HG03354 (cell line): ENCODE results near the gene EPS15.

Source experiments
- ATAC-seq: cut with Tn5 transposase; IDR thresholded peaks from one replicate; pipeline ENCODE4 v1.9.1; 2021; ENCODE audit warnings: mild to moderate bottlenecking; ENCODE audit not compliant: unreplicated experiment, poor library complexity, severe bottlenecking

EPS15 gene

DNA sequence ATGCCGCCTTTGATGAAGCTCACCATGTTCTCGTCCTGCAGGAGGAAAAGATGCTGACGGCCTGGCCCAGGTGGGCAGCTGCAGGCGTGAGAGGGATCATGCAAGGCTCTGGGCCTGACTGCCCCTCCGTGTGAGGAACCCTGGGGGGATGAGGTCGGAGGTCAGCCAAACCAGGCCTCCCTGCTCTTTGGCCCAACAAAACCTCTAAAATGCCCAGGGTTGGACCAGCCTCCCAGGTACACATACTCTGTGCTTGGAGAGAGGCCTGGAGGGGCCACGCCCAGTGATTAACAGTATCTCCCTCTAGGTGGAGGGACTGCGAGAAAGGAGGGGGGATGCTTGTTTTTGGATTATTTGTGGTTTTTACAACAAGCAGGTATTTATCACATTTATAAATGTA is 209.8 kb downstream of the EPS15 start:
- ATAC-seq, result no peak

DNA sequence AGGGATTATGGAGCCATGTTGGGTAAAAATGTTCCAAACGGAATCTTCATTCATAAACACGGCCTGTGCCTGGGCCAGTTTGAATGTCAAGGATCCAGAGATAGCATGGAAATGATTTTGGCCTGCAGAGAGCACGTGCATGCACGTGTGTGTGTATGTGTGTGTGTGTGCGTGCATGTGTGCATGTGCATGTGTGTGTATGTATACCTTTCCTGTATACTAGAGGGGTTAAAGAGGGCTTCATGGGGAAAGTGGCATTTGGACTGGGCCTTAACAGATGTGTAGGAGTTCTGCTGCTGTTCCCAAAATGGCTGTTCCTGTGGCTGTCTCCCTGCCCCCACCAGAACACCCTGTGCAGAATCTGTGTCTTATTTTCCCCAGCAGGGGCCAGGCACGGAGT is 210.4 kb downstream of the EPS15 start:
- ATAC-seq, result no peak

GRCh38 chr1:51306950-51307349 is 212.1 kb downstream of the EPS15 start:
- no peak for ATAC-seq

DNA sequence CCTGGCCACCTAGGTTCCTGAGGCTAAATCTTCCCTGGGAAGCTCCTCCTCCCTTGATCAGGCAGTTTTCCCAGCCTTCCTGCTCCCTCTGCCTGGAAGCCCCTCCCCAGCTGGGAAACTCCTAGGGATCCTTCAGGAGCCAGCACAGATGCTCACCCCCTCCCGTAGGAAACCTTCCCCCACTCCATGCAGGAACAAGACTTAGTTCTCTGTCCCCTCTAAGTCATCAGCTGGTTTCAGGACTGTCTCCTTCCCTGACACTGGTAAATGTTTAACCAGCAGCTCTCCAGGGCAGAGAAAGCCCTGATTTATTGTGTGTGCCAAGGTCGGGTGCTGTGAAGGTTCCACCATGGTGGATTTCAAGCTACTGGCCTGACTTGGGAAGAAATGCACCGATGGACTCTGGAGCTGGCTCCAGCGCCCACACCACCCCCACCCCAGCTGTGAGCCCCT is 213.7 kb downstream of the EPS15 start:
- no peak for ATAC-seq

- ATAC-seq, result no peak
Observed at GRCh38 chr1:51304360-51304759, 214.7 kb downstream of the EPS15 start.
